ENCODE results near the gene AURKA. TPM values are rescaled to one million over a fixed set of nuclear protein-coding genes. Genes with fewer than 3 reads are reported as not detected.

The AURKA gene
- total and polyA plus RNA-seq, 8 donors = 0.45 to 27.7 (median 6.9) TPM

DNA sequence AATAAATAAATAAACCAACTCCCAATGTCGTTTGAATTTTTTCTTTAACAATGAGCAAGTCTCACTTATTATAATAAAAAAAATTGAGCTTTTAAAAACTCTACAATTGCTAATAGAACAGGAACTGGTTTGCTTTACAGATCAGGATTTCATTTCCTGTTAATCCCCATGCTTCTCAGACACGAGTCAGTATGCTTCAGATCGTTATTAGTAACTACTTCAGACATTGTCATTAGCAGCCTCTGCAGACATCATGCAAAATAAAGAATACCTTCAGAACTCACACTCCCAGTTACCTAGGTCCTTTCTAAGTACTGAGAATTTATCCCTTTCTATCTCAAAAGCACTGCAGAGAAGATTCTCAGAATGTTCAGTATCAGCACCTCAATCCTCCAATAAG is 43.3 kb downstream of the AURKA start:
- no peak overlapping the region for H3K4me3 ChIP-seq
- intact Hi-C loops (cut with DNase I; ENCODE audit: low total_unique reads) = no loop called here

DNA sequence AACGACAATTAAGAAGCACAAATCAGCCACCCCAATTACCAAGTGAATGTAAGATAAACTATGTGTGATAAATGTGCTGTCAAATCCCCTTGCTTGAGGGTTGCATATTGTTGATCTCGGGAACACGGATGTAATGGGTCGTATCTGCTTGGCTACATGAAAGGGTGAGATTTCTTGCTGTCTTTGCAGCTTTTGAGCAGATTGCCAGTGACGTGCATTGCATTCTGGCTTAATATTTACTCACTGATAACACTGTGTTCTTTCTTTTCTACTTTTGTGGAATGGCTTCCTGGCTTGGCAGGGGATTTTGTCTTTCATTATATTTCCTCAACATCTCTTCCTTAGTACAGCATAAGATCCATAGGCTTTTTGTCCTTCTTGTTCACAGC is 43.7 kb downstream of the AURKA start:
- TF ChIP-seq, protein P1, sequence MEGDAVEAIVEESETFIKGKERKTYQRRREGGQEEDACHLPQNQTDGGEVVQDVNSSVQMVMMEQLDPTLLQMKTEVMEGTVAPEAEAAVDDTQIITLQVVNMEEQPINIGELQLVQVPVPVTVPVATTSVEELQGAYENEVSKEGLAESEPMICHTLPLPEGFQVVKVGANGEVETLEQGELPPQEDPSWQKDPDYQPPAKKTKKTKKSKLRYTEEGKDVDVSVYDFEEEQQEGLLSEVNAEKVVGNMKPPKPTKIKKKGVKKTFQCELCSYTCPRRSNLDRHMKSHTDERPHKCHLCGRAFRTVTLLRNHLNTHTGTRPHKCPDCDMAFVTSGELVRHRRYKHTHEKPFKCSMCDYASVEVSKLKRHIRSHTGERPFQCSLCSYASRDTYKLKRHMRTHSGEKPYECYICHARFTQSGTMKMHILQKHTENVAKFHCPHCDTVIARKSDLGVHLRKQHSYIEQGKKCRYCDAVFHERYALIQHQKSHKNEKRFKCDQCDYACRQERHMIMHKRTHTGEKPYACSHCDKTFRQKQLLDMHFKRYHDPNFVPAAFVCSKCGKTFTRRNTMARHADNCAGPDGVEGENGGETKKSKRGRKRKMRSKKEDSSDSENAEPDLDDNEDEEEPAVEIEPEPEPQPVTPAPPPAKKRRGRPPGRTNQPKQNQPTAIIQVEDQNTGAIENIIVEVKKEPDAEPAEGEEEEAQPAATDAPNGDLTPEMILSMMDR (IDR thresholded peaks at IDR 0.05) = no peak
- peak in 2 of 3 donors; percentile 12 to 79 for TF ChIP-seq POLR2AphosphoS5 (IDR thresholded peaks at IDR 0.05)
- DNase-seq = peak; percentile 57 to 77
- 5 to 14% (median 8%) methylated on average over 5 of the region's 5 CpGs for WGBS, 5 donors
- Histone ChIP-seq H3K4me1 (peaks cover 0 to 26% (median 20%) of the 10 kb centered on the region in 4 donors), H3K9me3 (no peaks in the 10 kb centered on the region), H3K4me3 (no peak overlapping the region), H3K27ac (peak overlapping the region; percentile 32 to 73 (median 44)), H3K27me3 (peaks cover 0 to 31% (median 8%) of the 10 kb centered on the region in 3 donors), H3K36me3 (no peaks in the 10 kb centered on the region)
- intact Hi-C loops (cut with DNase I; ENCODE audit: low total_unique reads) = no loop called here

More for the DNA sequence above, 43.3 kb downstream of the AURKA start:
- Histone ChIP-seq H3K27ac (peak overlapping the region; percentile 24 to 73 (median 42)), H3K36me3 (no peaks in the 10 kb centered on the region), H3K4me1 (peaks cover 0 to 22% (median 17%) of the 10 kb centered on the region in 4 donors), H3K9me3 (no peaks in the 10 kb centered on the region), H3K27me3 (peaks cover 0 to 26% (median 6%) of the 10 kb centered on the region in 3 donors)
- WGBS, 5 donors = 2 to 9% (median 4%) methylated on average over 3 of the region's 3 CpGs
- DNase-seq = no peak
- TF ChIP-seq, protein P1 (IDR thresholded peaks at IDR 0.05) = no peak
- TF ChIP-seq POLR2A (IDR thresholded peaks at IDR 0.05) (no peak), POLR2AphosphoS5 (IDR thresholded peaks at IDR 0.05) (no peak), EP300 (IDR thresholded peaks at IDR 0.05) (no peak)

DNA sequence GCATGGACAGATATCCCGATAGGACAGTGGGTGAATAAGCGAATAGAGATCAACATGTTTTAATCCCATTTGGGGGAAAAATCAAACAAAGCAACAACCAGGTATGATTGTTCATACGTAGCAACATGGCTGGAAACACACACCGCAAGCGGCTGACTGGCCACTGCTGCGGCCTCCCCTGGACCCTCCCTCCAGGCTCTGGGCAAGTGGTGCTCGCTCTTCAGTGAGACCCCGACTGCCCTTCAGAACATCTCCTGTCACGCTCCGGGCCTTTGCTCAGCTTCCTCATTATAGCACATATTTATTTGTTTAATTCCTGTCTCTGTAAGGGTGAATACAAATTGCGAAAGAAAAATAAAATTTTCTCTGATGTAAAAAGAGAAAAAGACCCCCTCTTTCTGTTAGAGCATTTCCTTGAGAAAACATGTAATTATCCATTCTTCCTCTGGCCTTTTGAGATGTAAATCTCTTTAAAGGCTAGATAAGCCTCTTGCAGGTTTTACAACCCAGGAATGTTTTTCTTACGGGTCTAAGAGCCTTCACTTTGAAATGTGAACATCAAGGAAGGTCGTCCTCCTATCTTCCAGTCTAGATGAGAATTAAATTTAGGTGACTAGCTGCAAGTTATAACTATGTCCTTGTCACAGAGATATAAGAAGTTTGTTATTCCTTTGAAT is 44.2 kb downstream of the AURKA start:
- no peaks in the 10 kb centered on the region for H3K9me3 ChIP-seq
- H3K27ac ChIP-seq = peak overlapping the region in 4 of 5 donors; percentile 12 to 73 (median 50)
- H3K27me3 ChIP-seq = peaks cover 0 to 36% (median 8%) of the 10 kb centered on the region in 3 donors
- no peaks in the 10 kb centered on the region for H3K36me3 ChIP-seq
- H3K4me3 ChIP-seq = no peak overlapping the region
- no peak for DNase-seq
- intact Hi-C loops (cut with DNase I; ENCODE audit: low total_unique reads) = no loop called here
- WGBS, 5 donors = 48 to 63% (median 55%) methylated on average over 13 of the region's 13 CpGs
- TF ChIP-seq POLR2A (IDR thresholded peaks at IDR 0.05) (no peak), EP300 (IDR thresholded peaks at IDR 0.05) (no peak), POLR2AphosphoS5 (IDR thresholded peaks at IDR 0.05) (no peak)
- TF ChIP-seq, protein P1 (IDR thresholded peaks at IDR 0.05) = no peak
- H3K4me1 ChIP-seq = peaks cover 0 to 26% (median 20%) of the 10 kb centered on the region in 4 donors

DNA sequence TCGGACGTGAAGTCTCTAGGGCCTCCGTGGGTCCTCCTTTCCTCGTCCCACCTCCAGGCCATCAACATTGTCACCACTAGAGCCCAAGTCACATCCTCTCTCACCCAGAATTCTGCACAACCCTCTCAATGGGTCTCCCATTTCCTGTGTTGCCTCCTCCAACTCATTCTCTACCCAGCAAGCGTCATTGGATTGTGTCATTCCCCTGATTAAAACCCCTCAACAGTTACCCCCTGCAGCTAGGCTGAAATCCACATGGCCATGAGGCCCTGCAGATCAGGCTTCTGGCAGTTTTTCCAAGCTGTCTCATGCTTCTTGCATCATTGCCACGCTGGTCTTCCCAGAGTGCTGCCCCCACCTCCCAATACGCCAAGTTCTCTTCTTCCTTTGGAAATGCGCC is 46.1 kb downstream of the AURKA start:
- Histone ChIP-seq H3K4me3 (no peak overlapping the region), H3K27ac (no peak overlapping the region), H3K36me3 (no peaks in the 10 kb centered on the region), H3K9me3 (no peaks in the 10 kb centered on the region), H3K4me1 (peaks cover 0 to 26% (median 20%) of the 10 kb centered on the region in 4 donors), H3K27me3 (peaks cover 0 to 43% (median 8%) of the 10 kb centered on the region in 3 donors)
- 88 to 97% (median 91%) methylated on average over 8 of the region's 8 CpGs for WGBS, 5 donors
- TF ChIP-seq, protein P1 (IDR thresholded peaks at IDR 0.05) = no peak
- TF ChIP-seq EP300 (IDR thresholded peaks at IDR 0.05) (no peak), POLR2AphosphoS5 (IDR thresholded peaks at IDR 0.05) (no peak), POLR2A (IDR thresholded peaks at IDR 0.05) (no peak)
- DNase-seq = no peak
- intact Hi-C loops (cut with DNase I; ENCODE audit: low total_unique reads) = no loop called here
